Omental fat pad (tissue), 4 donors: ENCODE results near the gene YY1. TPM values are rescaled to one million over a fixed set of nuclear protein-coding genes. Genes with fewer than 3 reads are reported as not detected.
A peak's percentile ranks its signal among the peaks of the same experiment; 100 is the strongest.
"Not testable (repeated sequence)": the region's sequence is repeated elsewhere in the genome, so short reads cannot be mapped to it uniquely, and the experiment has no call there.

Source experiments
- ATAC-seq: fragments of 150-250 bp; one replicate; pipeline ENCODE4 v1.9.1; 2016; ENCODE audit warnings: mild to moderate bottlenecking, moderate library complexity; ENCODE audit not compliant: low FRiP score
- DNase-seq: peaks from one replicate; pipeline ENCODE4 v3.0.0-alpha.2; 2019; ENCODE audit warnings: low spot score
- CTCF ChIP-seq, 3 donors: fragments of 450-650 bp; IDR thresholded peaks; one replicate each; pipeline ENCODE4 v1.5.1; 2016 to 2017; ENCODE audit warnings: antibody characterized with exemption in 3 of 3, mild to moderate bottlenecking in 3 of 3, moderate library complexity in 2 of 3
- total RNA-seq, 4 donors: library from RNA; depleted of rRNA; stranded (reverse); fragments of >200 nt; gene quantifications; one replicate each; pipeline ENCODE4 v1.1.0, GENCODE V29; 2016

Gene YY1
- total RNA-seq, 4 donors from 2014 or later: 45.1 to 55.5 (median 48.6) TPM

GRCh38 chr14:100282083-100282350, 43.1 kb downstream of the YY1 start:
- DNase-seq (no peak), ATAC-seq (no peak)
- no peak for TF ChIP-seq CTCF (IDR thresholded peaks at IDR 0.05)

GRCh38 chr14:100282766-100283419, 43.9 kb downstream of the YY1 start:
- DNase-seq (no peak), ATAC-seq (no peak)
- TF ChIP-seq CTCF (IDR thresholded peaks at IDR 0.05): no peak

- ATAC-seq, DNase-seq: not testable (repeated sequence)
Observed at GRCh38 chr14:100283436-100283835, 44.5 kb downstream of the YY1 start.

- DNase-seq (no peak), ATAC-seq (no peak)
- no peak for TF ChIP-seq CTCF (IDR thresholded peaks at IDR 0.05)
Observed at GRCh38 chr14:100283984-100284881, 45.3 kb downstream of the YY1 start.

- peak in 2 of 3 donors; percentile 50 to 88 for TF ChIP-seq CTCF (IDR thresholded peaks at IDR 0.05)
- DNase-seq (no peak), ATAC-seq (peak; percentile 90)
Observed at GRCh38 chr14:100285021-100285912, 46.3 kb downstream of the YY1 start.

GRCh38 chr14:100285913-100286400, 47.0 kb downstream of the YY1 start:
- no peak for TF ChIP-seq CTCF (IDR thresholded peaks at IDR 0.05)
- DNase-seq (no peak), ATAC-seq (no peak)
